A673 (cell line): ENCODE data around the gene KLC3. TPM values are rescaled to one million over a fixed set of nuclear protein-coding genes. Genes with fewer than 3 reads are reported as not detected.

Experiments used
- BruUV-seq: library from RNA; stranded (reverse); fragments of 400-500 nt; replicated peaks from 2 replicates; lab custom pipeline; 2021; lab: Mats Ljungman, UMichigan
- CTCF ChIA-PET: fragments of 300-600 bp; sonication (Branson Sonifier 250); formaldehyde crosslinking; loops from one replicate; lab custom pipeline; 2022; ENCODE audit warnings: antibody characterized with exemption; lab: Charles Lee
- POLR2A ChIA-PET: fragments of 300-600 bp; sonication (Branson Sonifier 250); formaldehyde crosslinking; loops from one replicate; lab custom pipeline; 2022; ENCODE audit warnings: antibody characterized with exemption; ENCODE audit not compliant: low non-redundant PET; lab: Charles Lee
- DNase-seq: peaks from one replicate; pipeline ENCODE4 v3.0.0-alpha.2; 2015; ENCODE audit warnings: low spot score
- H3K27ac ChIP-seq: fragments of 200-600 bp; sonication (generic); 2 replicates; pipeline ENCODE4 v1.5.1; 2016; ENCODE audit warnings: mixed run types, low read depth, mild to moderate bottlenecking, mixed read lengths, antibody characterized with exemption, low read length; ENCODE audit not compliant: poor library complexity, severe bottlenecking
- H3K27me3 ChIP-seq: fragments of 200-600 bp; sonication (generic); replicated peaks from 2 replicates; pipeline ENCODE4 v1.6.1; 2017; ENCODE audit warnings: mixed run types, low read depth, mild to moderate bottlenecking, mixed read lengths, antibody characterized with exemption, low read length; ENCODE audit not compliant: insufficient read depth, poor library complexity
- H3K36me3 ChIP-seq: fragments of 200-600 bp; sonication (generic); 2 replicates; pipeline ENCODE4 v1.6.1; 2016; ENCODE audit warnings: mixed run types, mild to moderate bottlenecking, mixed read lengths, antibody characterized with exemption, low read length; ENCODE audit not compliant: insufficient read depth, poor library complexity, severe bottlenecking
- H3K4me1 ChIP-seq: fragments of 200-600 bp; sonication (generic); 2 replicates; pipeline ENCODE4 v1.6.1; 2017; ENCODE audit warnings: mixed run types, mild to moderate bottlenecking, mixed read lengths, antibody characterized with exemption, low read length; ENCODE audit not compliant: insufficient read depth, poor library complexity, severe bottlenecking
- H3K4me3 ChIP-seq: fragments of 200-600 bp; sonication (generic); 2 replicates; pipeline ENCODE4 v1.5.1; 2016; ENCODE audit warnings: low read depth, mixed run types, mild to moderate bottlenecking, mixed read lengths, low read length; ENCODE audit not compliant: poor library complexity, severe bottlenecking
- H3K9me3 ChIP-seq: fragments of 200-600 bp; sonication (generic); 2 replicates; pipeline ENCODE4 v1.6.1; 2016; ENCODE audit warnings: mixed run types, low read depth, mild to moderate bottlenecking, mixed read lengths, antibody characterized with exemption, low read length; ENCODE audit not compliant: poor library complexity, severe bottlenecking
- CTCF ChIP-seq: fragments of 300-800, 200-600 bp; sonication (generic); conservative IDR thresholded peaks from 2 replicates; pipeline ENCODE4 v1.5.1; 2017; ENCODE audit warnings: low read depth, mild to moderate bottlenecking, antibody characterized with exemption, low read length, moderate library complexity, mixed read lengths
- EZH2 ChIP-seq: fragments of 200-600 bp; sonication (generic); IDR thresholded peaks from 2 replicates; pipeline ENCODE4 v1.6.1; 2017; ENCODE audit warnings: borderline replicate concordance, low read depth, mild to moderate bottlenecking, mixed read lengths, antibody characterized with exemption, low read length; ENCODE audit not compliant: poor library complexity, severe bottlenecking
- intact Hi-C: fragments of 100-400 bp; cut with micrococcal nuclease; formaldehyde crosslinking; loops from one replicate; pipeline ENCODE4 v1.10.0; 2022; ENCODE audit not compliant: unreplicated experiment
- total RNA-seq: library from RNA; stranded (reverse); gene quantifications from 2 replicates; pipeline ENCODE4 v1.2.3, GENCODE V29; 2021

The KLC3 gene
- total RNA-seq, 1 experiment from 2014 or later, result 0.49 TPM

GRCh38 chr19:45347570-45348366, 7.2 kb downstream of the KLC3 start:
- no TSS peak for BruUV-seq
- intact Hi-C loops, result no loop called here
- POLR2A ChIA-PET, result no interaction called here

GRCh38 chr19:45348367-45349125, 8.0 kb downstream of the KLC3 start:
- Histone ChIP-seq H3K9me3 (no peaks in the 10 kb centered on the region), H3K36me3 (peaks cover 11% of the 10 kb centered on the region), H3K4me1 (no peaks in the 10 kb centered on the region), H3K27ac (no peak overlapping the region), H3K4me3 (no peak overlapping the region), H3K27me3 (no peaks in the 10 kb centered on the region)
- no peak for TF ChIP-seq CTCF
- no peak for TF ChIP-seq EZH2
- ChIA-PET POLR2A (no interaction called here), CTCF (no interaction called here)
- no TSS peak for BruUV-seq
- no peak for DNase-seq
- intact Hi-C loops, result no loop called here

More at GRCh38 chr19:45347570-45348366, 7.2 kb downstream of the KLC3 start:
- Histone ChIP-seq H3K4me1 (no peaks in the 10 kb centered on the region), H3K9me3 (no peaks in the 10 kb centered on the region), H3K27me3 (no peaks in the 10 kb centered on the region), H3K27ac (no peak overlapping the region), H3K4me3 (no peak overlapping the region), H3K36me3 (peaks cover 6% of the 10 kb centered on the region)
- CTCF ChIA-PET, result no interaction called here
- TF ChIP-seq EZH2 (no peak), CTCF (no peak)
- no peak for DNase-seq

- intact Hi-C loops, result no loop called here
- CTCF ChIA-PET, result no interaction called here
- Histone ChIP-seq H3K36me3 (peaks cover 16% of the 10 kb centered on the region), H3K27ac (no peak overlapping the region), H3K4me1 (no peaks in the 10 kb centered on the region), H3K9me3 (no peaks in the 10 kb centered on the region), H3K4me3 (no peak overlapping the region), H3K27me3 (no peaks in the 10 kb centered on the region)
- no TSS peak for BruUV-seq
- TF ChIP-seq CTCF (no peak), EZH2 (no peak)
- no peak for DNase-seq
- POLR2A ChIA-PET, result no interaction called here
Observed at GRCh38 chr19:45349126-45349415, 8.5 kb downstream of the KLC3 start.
